Upper lobe of left lung (tissue), 6 donors: Measurements from ENCODE around the gene RGSL1. TPM values are rescaled to one million over a fixed set of nuclear protein-coding genes. Genes with fewer than 3 reads are reported as not detected.

Experiments used
- ATAC-seq, 2 donors: fragments of 200-7000 bp; cut with Tn5 transposase; one replicate each; pipeline ENCODE4 v1.9.1; 2022; ENCODE audit warnings: mild to moderate bottlenecking in 2 of 2, moderate library complexity in 2 of 2; ENCODE audit not compliant: low FRiP score in 2 of 2
- DNase-seq, 2 donors: peaks; one replicate each; pipeline ENCODE4 v3.0.0-alpha.2; 2019 to 2020
- H3K27ac ChIP-seq, 4 donors: fragments of 200-600 bp; sonication (generic); one replicate each; pipeline ENCODE4 v1.5.1; 2016 to 2019
- H3K27me3 ChIP-seq, 4 donors: fragments of 200-600 bp; sonication (generic); one replicate each; pipeline ENCODE4 v1.5.1; 2017 to 2019
- H3K36me3 ChIP-seq, 4 donors: fragments of 200-600 bp; sonication (generic); one replicate each; pipeline ENCODE4 v1.5.1; 2016 to 2019
- H3K4me1 ChIP-seq, 4 donors: fragments of 200-600 bp; sonication (generic); one replicate each; pipeline ENCODE4 v1.5.1; 2018 to 2019
- H3K4me3 ChIP-seq, 4 donors: fragments of 200-600 bp; sonication (generic); one replicate each; pipeline ENCODE4 v1.5.1; 2017 to 2019; ENCODE audit warnings: mild to moderate bottlenecking in 2 of 4, moderate library complexity in 1 of 4
- H3K9me3 ChIP-seq, 4 donors: fragments of 200-600 bp; sonication (generic); one replicate each; pipeline ENCODE4 v1.5.1; 2018 to 2019
- CTCF ChIP-seq, 6 experiments: fragments of 450-650 bp in 4 of 6; fragments of 200-600 bp in 2 of 6; sonication (generic) in 2 of 6; IDR thresholded peaks; one replicate each; pipeline ENCODE4 v1.5.1; 2016 to 2019; ENCODE audit warnings: antibody characterized with exemption in 6 of 6
- EP300 ChIP-seq, 4 donors: sonication (generic); formaldehyde crosslinking; IDR thresholded peaks; one replicate each; pipeline ENCODE4 v1.5.1; 2017; ENCODE audit warnings: antibody characterized with exemption in 4 of 4, control low read depth in 2 of 4
- POLR2A ChIP-seq, 4 donors: fragments of 450-650 bp; IDR thresholded peaks; one replicate each; pipeline ENCODE4 v1.5.1; 2016 to 2017; ENCODE audit warnings: antibody characterized with exemption in 4 of 4, mild to moderate bottlenecking in 2 of 4
- POLR2AphosphoS5 ChIP-seq, 2 donors: sonication (generic); formaldehyde crosslinking; IDR thresholded peaks; one replicate each; pipeline ENCODE4 v1.5.1; 2017; ENCODE audit warnings: antibody characterized with exemption in 2 of 2
- WGBS, 2 donors: methylation state at CpG; one replicate each; pipeline ENCODE4 v1.1.5; 2017 to 2018; 5-methylcytosine and 5-hydroxymethylcytosine counted together
- total RNA-seq, 6 donors: library from RNA; depleted of rRNA in 4 of 6; stranded (reverse); fragments of >200 nt in 4 of 6; gene quantifications; one replicate each; pipeline versions ENCODE4 v1.1.0 to v1.2.1, GENCODE V29; 2016 to 2021
- donor health status: DM: no; HTN: no; CAD: no; lungs with moderate emphysema.
- donor health status: DM: no; HTN: yes; CAD: no; lungs with severe emphysema.

Gene RGSL1
- total RNA-seq, 6 donors from 2014 or later: not detected

- WGBS, 2 donors: 89 to 91% methylated on average over 3 of the region's 3 CpGs
- no peak for TF ChIP-seq EP300 (IDR thresholded peaks at IDR 0.05)
- TF ChIP-seq POLR2AphosphoS5 (IDR thresholded peaks at IDR 0.05): no peak
- TF ChIP-seq CTCF (IDR thresholded peaks at IDR 0.05): no peak
- TF ChIP-seq POLR2A (IDR thresholded peaks at IDR 0.05): no peak
Observed at GRCh38 chr1:182413486-182413885, 36.5 kb upstream of the RGSL1 start.

GRCh38 chr1:182413969-182414368 is 36.0 kb upstream of the RGSL1 start:
- no peak for TF ChIP-seq POLR2AphosphoS5 (IDR thresholded peaks at IDR 0.05)
- no peak for TF ChIP-seq EP300 (IDR thresholded peaks at IDR 0.05)
- no peak for TF ChIP-seq CTCF (IDR thresholded peaks at IDR 0.05)
- no peak for TF ChIP-seq POLR2A (IDR thresholded peaks at IDR 0.05)
- H3K4me3 ChIP-seq: no peak overlapping the region
- no peaks in the 10 kb centered on the region for H3K36me3 ChIP-seq
- DNase-seq (no peak), ATAC-seq (no peak)
- no peaks in the 10 kb centered on the region for H3K27me3 ChIP-seq
- no peak overlapping the region for H3K27ac ChIP-seq
- 85 to 90% methylated on average over 6 of the region's 6 CpGs for WGBS, 2 donors
- H3K9me3 ChIP-seq: no peaks in the 10 kb centered on the region
- peaks cover 0 to 6% (median 0%) of the 10 kb centered on the region in 4 donors for H3K4me1 ChIP-seq

More at GRCh38 chr1:182413486-182413885, 36.5 kb upstream of the RGSL1 start:
- Histone ChIP-seq H3K9me3 (no peaks in the 10 kb centered on the region), H3K4me1 (peaks cover 0 to 6% (median 0%) of the 10 kb centered on the region in 4 donors), H3K36me3 (no peaks in the 10 kb centered on the region), H3K27ac (no peak overlapping the region), H3K4me3 (no peak overlapping the region), H3K27me3 (no peaks in the 10 kb centered on the region)
- ATAC-seq (no peak), DNase-seq (no peak)

GRCh38 chr1:182415789-182416188 is 34.2 kb upstream of the RGSL1 start:
- no peak overlapping the region for H3K4me3 ChIP-seq
- TF ChIP-seq EP300 (IDR thresholded peaks at IDR 0.05) (no peak), POLR2A (IDR thresholded peaks at IDR 0.05) (no peak), CTCF (IDR thresholded peaks at IDR 0.05) (no peak), POLR2AphosphoS5 (IDR thresholded peaks at IDR 0.05) (no peak)
- H3K27me3 ChIP-seq: no peaks in the 10 kb centered on the region
- no peak overlapping the region for H3K27ac ChIP-seq
- WGBS, 2 donors: 44 to 50% methylated on average over 1 of the region's 1 CpG
- no peaks in the 10 kb centered on the region for H3K9me3 ChIP-seq
- no peak for DNase-seq
- peak in 1 of 2 donors; percentile 40 for ATAC-seq
- H3K36me3 ChIP-seq: no peaks in the 10 kb centered on the region
- H3K4me1 ChIP-seq: no peaks in the 10 kb centered on the region

- H3K9me3 ChIP-seq: no peaks in the 10 kb centered on the region
- WGBS, 2 donors: 76 to 77% methylated on average over 7 of the region's 7 CpGs
Observed at GRCh38 chr1:182426442-182427430, 23.2 kb upstream of the RGSL1 start.

More at GRCh38 chr1:182426442-182427430, 23.2 kb upstream of the RGSL1 start:
- H3K4me3 ChIP-seq: no peak overlapping the region
- no peaks in the 10 kb centered on the region for H3K27me3 ChIP-seq
- ATAC-seq (peak in 1 of 2 donors; percentile 14), DNase-seq (no peak)
- H3K4me1 ChIP-seq: no peaks in the 10 kb centered on the region
- TF ChIP-seq POLR2A (IDR thresholded peaks at IDR 0.05) (no peak), EP300 (IDR thresholded peaks at IDR 0.05) (no peak), POLR2AphosphoS5 (IDR thresholded peaks at IDR 0.05) (no peak), CTCF (IDR thresholded peaks at IDR 0.05) (no peak)
- no peak overlapping the region for H3K27ac ChIP-seq
- no peaks in the 10 kb centered on the region for H3K36me3 ChIP-seq
